PC-3 (cell line): ENCODE results near the gene MAGIX. TPM values are rescaled to one million over a fixed set of nuclear protein-coding genes. Genes with fewer than 3 reads are reported as not detected.
"Not testable (repeated sequence)": the region's sequence is repeated elsewhere in the genome, so short reads cannot be mapped to it uniquely, and the experiment has no call there.

ENCODE experiments used
- ATAC-seq: fragments of 200-7000 bp; cut with Tn5 transposase; 2 replicates; pipeline ENCODE4 v1.9.1; 2020; ENCODE audit warnings: mild to moderate bottlenecking, moderate library complexity
- BruUV-seq: library from RNA; stranded (reverse); fragments of 400-500 nt; replicated peaks from 2 replicates; lab custom pipeline; 2021; lab: Mats Ljungman, UMichigan
- CTCF ChIA-PET: fragments of 300-600 bp; sonication (Branson Sonifier 250); formaldehyde crosslinking; loops from one replicate; lab custom pipeline; 2022; ENCODE audit warnings: antibody characterized with exemption; lab: Charles Lee
- POLR2A ChIA-PET: fragments of 300-600 bp; sonication (Branson Sonifier 250); formaldehyde crosslinking; loops from one replicate; lab custom pipeline; 2022; ENCODE audit warnings: antibody characterized with exemption; ENCODE audit not compliant: unreplicated experiment; lab: Charles Lee
- DNase-seq: peaks from one replicate; pipeline ENCODE4 v3.0.0-alpha.2; 2015
- H2AFZ ChIP-seq: fragments of 300-600 bp; sonication (generic); 2 replicates; pipeline ENCODE4 v1.6.0; 2016; ENCODE audit warnings: antibody characterized with exemption, low read length
- H3F3A ChIP-seq: fragments of 300-600 bp; sonication (generic); one replicate; pipeline ENCODE4 v1.6.0; 2017; ENCODE audit warnings: antibody characterized with exemption, low read length, control low read depth, mild to moderate bottlenecking; ENCODE audit not compliant: unreplicated experiment
- H3K27ac ChIP-seq: fragments of 300-600 bp; sonication (generic); 2 replicates; pipeline ENCODE4 v1.5.1; 2016; ENCODE audit warnings: mild to moderate bottlenecking, low read length
- H3K27me3 ChIP-seq: fragments of 300-600 bp; sonication (generic); 2 replicates; pipeline ENCODE4 v1.6.1; 2016; ENCODE audit warnings: low read length, mixed read lengths
- H3K36me3 ChIP-seq: fragments of 300-600 bp; sonication (generic); 2 replicates; pipeline ENCODE4 v1.6.1; 2016; ENCODE audit warnings: low read depth, mixed run types, low read length, mixed read lengths
- H3K4me1 ChIP-seq: fragments of 300-600 bp; sonication (generic); 2 replicates; pipeline ENCODE4 v1.5.1; 2016; ENCODE audit warnings: low read length; ENCODE audit not compliant: insufficient read depth
- H3K4me2 ChIP-seq: fragments of 300-600 bp; sonication (generic); 2 replicates; pipeline ENCODE4 v1.6.0; 2016; ENCODE audit warnings: low read length
- H3K4me3 ChIP-seq: fragments of 300-600 bp; sonication (generic); 2 replicates; pipeline ENCODE4 v1.5.1; 2016; ENCODE audit warnings: mild to moderate bottlenecking, low read length, mixed read lengths
- H3K79me2 ChIP-seq: fragments of 300-600 bp; sonication (generic); 2 replicates; pipeline ENCODE4 v1.6.1; 2017; ENCODE audit warnings: low read length, mixed read lengths
- H3K9ac ChIP-seq: fragments of 300-600 bp; sonication (generic); 2 replicates; pipeline ENCODE4 v1.6.0; 2016; ENCODE audit warnings: mild to moderate bottlenecking, low read length
- H3K9me2 ChIP-seq: fragments of 300-600 bp; sonication (generic); replicated peaks from 2 replicates; pipeline ENCODE4 v1.6.1; 2016; ENCODE audit warnings: mixed run types, low read length, mixed read lengths
- H3K9me3 ChIP-seq: fragments of 300-600 bp; sonication (generic); 2 replicates; pipeline ENCODE4 v1.6.1; 2016; ENCODE audit warnings: low read length, mixed read lengths
- H4K20me1 ChIP-seq: fragments of 300-600 bp; sonication (generic); 2 replicates; pipeline ENCODE4 v1.6.1; 2016; ENCODE audit warnings: low read length, mixed read lengths
- EZH2 ChIP-seq: fragments of 300-600 bp; sonication (generic); IDR thresholded peaks from one replicate; pipeline ENCODE4 v1.6.1; 2017; ENCODE audit warnings: antibody characterized with exemption, mild to moderate bottlenecking, low read length; ENCODE audit not compliant: unreplicated experiment
- EZH2phosphoT487 ChIP-seq: fragments of 300-600 bp; sonication (generic); IDR thresholded peaks from 2 replicates; pipeline ENCODE4 v1.6.1; 2018; ENCODE audit warnings: mild to moderate bottlenecking, antibody characterized with exemption, low read length, borderline replicate concordance
- intact Hi-C: fragments of 100-400 bp; cut with micrococcal nuclease; formaldehyde crosslinking; loops from 2 replicates; pipeline ENCODE4 v1.9.0; 2023
- total RNA-seq: library from RNA; depleted of rRNA; stranded (reverse); fragments of >200 nt; gene quantifications from 2 replicates; pipeline ENCODE4 v1.2.3, GENCODE V29; 2014
- TF ChIP-seq, protein P1 (sequence below): fragments of 300-600 bp; sonication (generic); conservative IDR thresholded peaks from 2 replicates; pipeline ENCODE4 v1.5.1; 2017; ENCODE audit warnings: antibody characterized with exemption, low read depth, mild to moderate bottlenecking, low read length

The MAGIX gene
- total RNA-seq, 1 experiment from 2014 or later = 12.5 TPM

DNA sequence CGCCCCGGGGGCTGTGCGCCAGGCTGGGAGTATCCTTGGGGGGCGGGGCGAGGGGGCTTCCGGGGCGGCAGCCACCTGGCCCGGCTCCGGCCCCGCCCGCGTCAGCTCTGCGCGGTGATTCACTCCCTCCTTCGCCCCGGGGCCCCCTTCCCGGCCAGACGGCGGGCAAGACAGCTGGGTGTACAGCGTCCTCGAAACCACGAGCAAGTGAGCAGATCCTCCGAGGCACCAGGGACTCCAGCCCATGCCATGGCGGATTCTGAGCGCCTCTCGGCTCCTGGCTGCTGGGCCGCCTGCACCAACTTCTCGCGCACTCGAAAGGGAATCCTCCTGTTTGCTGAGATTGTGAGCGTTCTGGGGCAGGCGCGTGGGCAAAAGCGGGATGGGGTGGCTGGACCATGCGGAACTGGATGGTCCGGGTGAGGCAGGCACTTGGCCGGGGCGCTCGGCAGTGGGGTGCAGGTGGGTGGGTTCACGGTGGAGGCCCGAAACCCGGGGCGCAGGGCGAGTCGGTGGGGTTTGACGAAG is 9.3 kb downstream of the MAGIX start, which contains the start of gene PLP2:
PLP2 (plus strand) TSS at position 147 of the 528 bp plus-strand sequence; CDS start at position 250, 103 bp downstream.
- H3K79me2 ChIP-seq = peaks cover 28% of the 10 kb centered on the region
- peak within 1 kb of the TSS; percentile 98 for H3K9ac ChIP-seq
- H2AFZ ChIP-seq = peak within 1 kb of the TSS; percentile 64
- H3K9me3 ChIP-seq = no peaks in the 10 kb centered on the region
- TF ChIP-seq EZH2 = no peak
- TF ChIP-seq, protein P1, sequence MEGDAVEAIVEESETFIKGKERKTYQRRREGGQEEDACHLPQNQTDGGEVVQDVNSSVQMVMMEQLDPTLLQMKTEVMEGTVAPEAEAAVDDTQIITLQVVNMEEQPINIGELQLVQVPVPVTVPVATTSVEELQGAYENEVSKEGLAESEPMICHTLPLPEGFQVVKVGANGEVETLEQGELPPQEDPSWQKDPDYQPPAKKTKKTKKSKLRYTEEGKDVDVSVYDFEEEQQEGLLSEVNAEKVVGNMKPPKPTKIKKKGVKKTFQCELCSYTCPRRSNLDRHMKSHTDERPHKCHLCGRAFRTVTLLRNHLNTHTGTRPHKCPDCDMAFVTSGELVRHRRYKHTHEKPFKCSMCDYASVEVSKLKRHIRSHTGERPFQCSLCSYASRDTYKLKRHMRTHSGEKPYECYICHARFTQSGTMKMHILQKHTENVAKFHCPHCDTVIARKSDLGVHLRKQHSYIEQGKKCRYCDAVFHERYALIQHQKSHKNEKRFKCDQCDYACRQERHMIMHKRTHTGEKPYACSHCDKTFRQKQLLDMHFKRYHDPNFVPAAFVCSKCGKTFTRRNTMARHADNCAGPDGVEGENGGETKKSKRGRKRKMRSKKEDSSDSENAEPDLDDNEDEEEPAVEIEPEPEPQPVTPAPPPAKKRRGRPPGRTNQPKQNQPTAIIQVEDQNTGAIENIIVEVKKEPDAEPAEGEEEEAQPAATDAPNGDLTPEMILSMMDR = no peak
- TF ChIP-seq EZH2phosphoT487 = no peak
- ChIA-PET CTCF (interaction anchor here (0.7 to 1.0 kb wide), 2 partner anchors 13 to 16 kb away, joined by 3 to 15 read pairs; no protein-coding TSS in a partner anchor), POLR2A (no interaction called here)
- H3K9me2 ChIP-seq = no peaks in the 10 kb centered on the region
- H3F3A ChIP-seq = no peaks in the 10 kb centered on the region
- H3K4me1 ChIP-seq = peaks cover 20% of the 10 kb centered on the region; the same call in 1 of the 2 replicates
- BruUV-seq = no TSS peak
- peak; percentile 75 for DNase-seq
- H3K4me2 ChIP-seq = peak within 1 kb of the TSS; percentile 91
- ATAC-seq = peak; percentile 64
- peaks cover 10% of the 10 kb centered on the region for H4K20me1 ChIP-seq
- no peaks in the 10 kb centered on the region for H3K27me3 ChIP-seq
- H3K36me3 ChIP-seq = peaks cover 8% of the 10 kb centered on the region; the same call in 1 of the 2 replicates
- peak within 1 kb of the TSS; percentile 78 for H3K4me3 ChIP-seq
- peak within 1 kb of the TSS; percentile 82 for H3K27ac ChIP-seq
- intact Hi-C loops = no loop called here

DNA sequence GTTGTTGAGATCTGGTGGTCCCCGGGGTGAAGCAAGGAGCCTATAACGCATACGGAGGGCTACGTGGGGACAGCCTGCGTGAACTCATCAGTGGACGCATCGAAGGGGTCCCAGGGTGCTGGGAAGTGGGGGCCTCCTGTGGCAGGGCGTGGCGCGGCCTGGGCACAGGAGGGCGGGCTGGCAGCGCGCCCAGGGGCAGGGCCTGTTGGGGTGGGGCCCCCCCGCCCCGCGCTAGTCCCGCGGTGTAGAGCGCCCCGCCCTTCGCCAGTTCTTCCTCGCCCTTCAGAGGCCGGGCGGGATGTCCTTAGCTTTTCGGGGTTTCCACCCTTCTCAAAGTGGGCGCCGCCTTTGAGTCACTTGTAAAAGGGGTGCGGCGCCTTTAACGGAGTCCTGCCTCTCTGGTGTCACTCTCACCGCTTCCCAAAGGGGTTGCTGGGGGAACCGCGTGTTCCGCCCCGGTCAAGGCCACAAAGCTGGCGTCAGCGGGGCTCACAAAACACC is 9.8 kb downstream of the MAGIX start:
- peak; percentile 53 for ATAC-seq
- H3K27ac ChIP-seq = peak overlapping the region; percentile 82
- intact Hi-C loops = no loop called here

DNA sequence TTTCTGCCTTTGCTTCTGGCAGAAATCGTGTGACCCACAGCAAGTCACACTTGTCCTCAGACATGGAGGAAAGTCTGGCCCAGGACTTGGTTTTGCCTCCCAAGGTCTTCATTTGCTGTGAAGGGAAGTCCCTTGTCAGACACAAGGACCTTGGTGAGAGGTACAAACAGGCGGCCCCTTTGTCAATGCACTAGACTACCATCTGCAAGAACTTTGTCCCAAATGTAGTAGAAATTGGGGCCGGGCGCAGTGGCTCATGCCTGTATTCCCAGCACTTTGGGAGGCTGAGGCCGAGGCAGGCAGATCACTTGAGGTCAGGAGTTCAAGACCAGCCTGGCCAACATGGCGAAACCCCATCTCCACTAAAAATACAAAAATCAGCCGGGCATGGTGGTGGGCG is 11.0 kb downstream of the MAGIX start:
- H3K4me3 ChIP-seq = peak overlapping the region; percentile 78; the same call in 1 of the 2 replicates
- POLR2A ChIA-PET, H3K9me3 ChIP-seq, DNase-seq, ATAC-seq, H3K27me3 ChIP-seq, H3K9ac ChIP-seq, H3F3A ChIP-seq, H2AFZ ChIP-seq, BruUV-seq, H3K27ac ChIP-seq, H3K9me2 ChIP-seq, H3K36me3 ChIP-seq, intact Hi-C loops, H4K20me1 ChIP-seq, CTCF ChIA-PET, H3K4me1 ChIP-seq: not testable (repeated sequence)
- H3K79me2 ChIP-seq = peaks cover 28% of the 10 kb centered on the region
- H3K4me2 ChIP-seq = peak overlapping the region; percentile 91

More for the DNA sequence above, 9.8 kb downstream of the MAGIX start:
- Histone ChIP-seq H2AFZ (peak overlapping the region; percentile 64), H3K79me2 (peaks cover 28% of the 10 kb centered on the region), H4K20me1 (peaks cover 10% of the 10 kb centered on the region), H3K9me3 (no peaks in the 10 kb centered on the region), H3F3A (no peaks in the 10 kb centered on the region), H3K9me2 (no peaks in the 10 kb centered on the region), H3K4me1 (peaks cover 14% of the 10 kb centered on the region; the same call in 1 of the 2 replicates), H3K36me3 (peaks cover 8% of the 10 kb centered on the region; the same call in 1 of the 2 replicates), H3K4me2 (peak overlapping the region; percentile 91), H3K9ac (peak overlapping the region; percentile 98), H3K27me3 (no peaks in the 10 kb centered on the region), H3K4me3 (peak overlapping the region; percentile 78)
- ChIA-PET CTCF (no interaction called here), POLR2A (interaction anchor here (0.6 kb wide), 1 partner anchor 16 kb away, joined by 5 read pairs; no protein-coding TSS in a partner anchor)
- peak; percentile 64 for DNase-seq
- no TSS peak for BruUV-seq
- TF ChIP-seq EZH2 (no peak), EZH2phosphoT487 (no peak)
- TF ChIP-seq, protein P1 = no peak
